Measurements from ENCODE around the gene MYO18A.

- TF ChIP-seq, protein P1, sequence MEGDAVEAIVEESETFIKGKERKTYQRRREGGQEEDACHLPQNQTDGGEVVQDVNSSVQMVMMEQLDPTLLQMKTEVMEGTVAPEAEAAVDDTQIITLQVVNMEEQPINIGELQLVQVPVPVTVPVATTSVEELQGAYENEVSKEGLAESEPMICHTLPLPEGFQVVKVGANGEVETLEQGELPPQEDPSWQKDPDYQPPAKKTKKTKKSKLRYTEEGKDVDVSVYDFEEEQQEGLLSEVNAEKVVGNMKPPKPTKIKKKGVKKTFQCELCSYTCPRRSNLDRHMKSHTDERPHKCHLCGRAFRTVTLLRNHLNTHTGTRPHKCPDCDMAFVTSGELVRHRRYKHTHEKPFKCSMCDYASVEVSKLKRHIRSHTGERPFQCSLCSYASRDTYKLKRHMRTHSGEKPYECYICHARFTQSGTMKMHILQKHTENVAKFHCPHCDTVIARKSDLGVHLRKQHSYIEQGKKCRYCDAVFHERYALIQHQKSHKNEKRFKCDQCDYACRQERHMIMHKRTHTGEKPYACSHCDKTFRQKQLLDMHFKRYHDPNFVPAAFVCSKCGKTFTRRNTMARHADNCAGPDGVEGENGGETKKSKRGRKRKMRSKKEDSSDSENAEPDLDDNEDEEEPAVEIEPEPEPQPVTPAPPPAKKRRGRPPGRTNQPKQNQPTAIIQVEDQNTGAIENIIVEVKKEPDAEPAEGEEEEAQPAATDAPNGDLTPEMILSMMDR (IDR thresholded peaks at IDR 0.05) = no peak
- TF ChIP-seq POLR2A (IDR thresholded peaks at IDR 0.05) = no peak
Observed at GRCh38 chr17:29096094-29096493, 84.1 kb downstream of the MYO18A start.

Measured in uterus (tissue), 2 donors.